Smooth muscle cell of the brain vasculature (primary cell): ENCODE data around the gene IMPG2.

Source experiments
- DNase-seq: peaks from one replicate; pipeline ENCODE4 v3.0.0-alpha.2; 2012; ENCODE audit warnings: low read depth, low spot score

IMPG2 gene

GRCh38 chr3:101240719-101241399 is 79.5 kb downstream of the IMPG2 start:
- no peak for DNase-seq

GRCh38 chr3:101235048-101235447 is 85.3 kb downstream of the IMPG2 start:
- DNase-seq, result no peak

DNA sequence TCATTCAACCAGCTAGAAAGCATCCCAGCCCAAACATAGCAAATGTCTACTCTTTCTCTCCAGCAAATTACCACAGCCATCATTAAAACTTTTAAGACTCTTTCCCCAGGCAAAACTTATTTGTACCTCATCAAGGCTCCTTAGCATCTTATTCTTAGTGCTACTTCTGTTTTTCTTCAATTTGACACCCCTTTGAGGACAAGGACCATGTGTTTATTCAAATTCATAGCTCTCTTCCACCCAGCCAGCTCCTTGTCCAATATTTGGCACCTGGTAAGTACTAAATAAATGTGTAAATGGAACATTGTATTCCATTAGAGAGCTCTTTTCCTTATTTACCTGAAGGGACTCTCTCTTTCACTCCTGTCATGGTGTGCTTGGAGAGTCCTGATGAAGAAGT is 89.8 kb downstream of the IMPG2 start:
- no peak for DNase-seq

- DNase-seq, result no peak
Measured at GRCh38 chr3:101229681-101230080, 90.7 kb downstream of the IMPG2 start.

DNA sequence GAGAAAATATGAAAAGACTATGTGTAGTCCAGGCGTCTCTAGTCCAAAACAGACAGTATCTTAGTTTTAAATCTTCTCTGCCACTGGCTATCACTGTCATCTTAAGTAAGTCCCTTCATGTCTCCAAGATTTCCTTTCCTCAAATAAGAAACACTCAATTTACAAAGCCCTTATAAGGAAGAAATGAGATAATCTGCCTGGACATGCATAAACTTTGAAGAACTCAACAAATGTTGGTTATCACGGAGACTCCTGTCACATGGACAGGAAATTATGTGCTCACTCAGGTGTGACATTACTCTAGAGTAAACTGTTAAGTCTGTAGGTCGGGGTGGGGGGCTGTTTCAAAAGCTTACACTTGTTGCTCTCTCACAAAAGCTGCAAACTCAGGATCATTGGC is 91.9 kb downstream of the IMPG2 start:
- no peak for DNase-seq

- DNase-seq, result no peak
Measured at GRCh38 chr3:101224739-101225138, 95.6 kb downstream of the IMPG2 start.

DNA sequence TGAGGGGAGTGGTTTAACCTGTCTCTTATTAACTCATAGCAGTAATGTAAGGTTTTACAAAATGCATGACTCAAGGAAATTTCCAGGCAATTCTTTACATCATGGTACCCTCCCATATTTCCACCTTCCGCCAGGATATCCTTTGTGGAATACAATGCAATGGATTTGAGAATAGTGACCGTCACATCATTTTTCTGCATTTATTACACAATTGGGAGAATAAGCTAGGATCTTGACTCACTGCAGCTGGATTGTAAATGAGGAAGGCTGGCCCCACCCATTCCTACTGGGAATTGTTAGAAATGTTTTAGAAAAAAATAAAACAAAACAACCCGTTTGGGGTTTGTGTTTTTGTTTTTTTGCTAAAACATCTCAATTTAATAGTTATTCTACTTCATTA is 97.4 kb downstream of the IMPG2 start:
- DNase-seq, result no peak

DNA sequence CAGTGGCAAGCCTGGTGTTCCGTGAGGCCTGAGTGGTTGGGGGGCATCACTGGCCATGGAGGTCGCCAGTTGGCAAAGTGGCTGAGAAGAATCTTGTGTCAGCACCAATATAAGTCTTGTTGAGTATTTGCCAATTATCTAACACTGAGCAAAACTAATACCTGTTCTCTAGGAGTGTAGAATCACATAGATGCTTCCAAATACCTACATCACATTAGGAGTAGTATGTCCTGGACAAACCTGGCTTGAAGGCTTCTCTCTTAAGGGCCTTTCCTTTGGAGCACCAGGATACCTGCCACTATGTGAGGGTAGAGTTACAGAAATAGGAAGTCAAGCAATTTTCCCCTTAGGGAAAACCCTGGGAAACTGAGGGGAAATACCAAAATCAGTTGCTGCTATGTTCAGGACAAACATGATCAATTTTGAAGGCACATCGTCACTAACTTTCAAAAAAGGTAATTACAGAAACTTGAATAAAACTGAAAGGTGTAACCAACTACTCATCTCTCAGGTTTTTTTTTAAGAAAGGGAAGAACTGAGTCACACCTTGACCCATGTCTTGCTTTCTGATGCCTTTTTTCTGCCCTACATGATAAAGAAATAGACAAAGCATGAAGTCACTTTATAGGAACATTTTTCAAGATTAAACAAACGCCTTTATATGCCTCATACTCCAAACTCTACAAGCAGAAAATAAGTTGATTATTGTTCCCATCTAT is 100.4 kb downstream of the IMPG2 start:
- DNase-seq, result no peak

GRCh38 chr3:101217472-101218245 is 102.7 kb downstream of the IMPG2 start:
- DNase-seq, result no peak

- no peak for DNase-seq
Measured at GRCh38 chr3:101216710-101217465, 103.5 kb downstream of the IMPG2 start.

GRCh38 chr3:101212730-101213129 is 107.6 kb downstream of the IMPG2 start:
- no peak for DNase-seq

DNA sequence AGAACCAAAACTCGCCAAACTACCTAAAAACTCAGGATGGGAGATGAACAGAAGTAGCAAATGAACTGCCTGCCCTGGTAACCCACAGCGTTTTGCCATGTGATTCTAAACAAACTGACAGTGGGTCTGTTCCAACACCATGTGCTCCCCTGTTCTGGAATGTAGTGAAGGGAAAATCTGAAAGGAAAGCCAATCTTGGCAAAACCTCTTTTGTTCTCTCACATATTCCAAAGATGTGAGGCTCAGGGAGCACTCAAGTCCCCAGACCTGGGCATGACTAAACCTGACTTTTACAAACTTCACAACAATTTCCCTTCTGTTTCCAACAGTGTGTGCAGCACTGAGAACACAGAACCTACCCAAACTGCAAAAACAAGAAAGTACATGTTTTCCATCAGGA is 116.1 kb downstream of the IMPG2 start:
- no peak for DNase-seq

GRCh38 chr3:101203411-101203810 is 117.0 kb downstream of the IMPG2 start:
- no peak for DNase-seq

- DNase-seq, result no peak
Measured at GRCh38 chr3:101202640-101203039, 117.7 kb downstream of the IMPG2 start.

- no peak for DNase-seq
Measured at GRCh38 chr3:101200461-101200860, 119.9 kb downstream of the IMPG2 start.

DNA sequence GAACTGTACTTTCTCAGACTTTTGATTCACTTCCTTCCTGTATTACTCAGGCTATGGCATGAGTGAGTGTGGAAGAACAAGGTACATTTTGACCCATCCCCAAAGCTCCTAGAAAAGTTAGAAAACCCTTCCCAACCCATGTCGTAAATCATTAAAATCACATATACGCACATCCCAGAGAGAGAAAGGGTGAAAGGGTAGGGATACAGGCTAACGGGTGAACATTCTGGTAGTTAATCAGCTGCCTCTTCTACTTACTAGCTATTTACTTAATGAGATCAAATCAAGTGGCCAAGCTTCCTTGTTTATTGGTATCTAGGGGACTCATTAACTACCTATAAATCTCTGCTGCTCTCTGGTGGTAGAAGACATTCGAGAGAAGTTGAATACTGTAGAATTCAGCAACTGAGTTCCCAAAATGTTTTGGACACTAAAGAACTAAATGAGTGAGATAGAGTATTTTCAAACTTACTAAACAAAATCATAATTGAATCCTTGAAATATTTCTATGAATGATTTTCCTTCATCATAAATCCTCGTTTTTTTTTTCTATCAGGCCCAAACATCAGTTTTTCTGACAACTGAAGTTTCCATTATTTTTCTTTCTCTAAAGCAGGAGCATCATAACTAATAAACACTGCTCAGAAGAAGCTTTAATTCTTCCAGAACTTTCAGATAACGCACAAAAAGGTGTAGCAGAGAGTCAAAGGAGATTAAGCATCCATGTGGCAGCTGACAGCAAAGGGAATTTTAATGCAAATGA is 124.2 kb downstream of the IMPG2 start:
- peak; percentile 23 for DNase-seq

DNA sequence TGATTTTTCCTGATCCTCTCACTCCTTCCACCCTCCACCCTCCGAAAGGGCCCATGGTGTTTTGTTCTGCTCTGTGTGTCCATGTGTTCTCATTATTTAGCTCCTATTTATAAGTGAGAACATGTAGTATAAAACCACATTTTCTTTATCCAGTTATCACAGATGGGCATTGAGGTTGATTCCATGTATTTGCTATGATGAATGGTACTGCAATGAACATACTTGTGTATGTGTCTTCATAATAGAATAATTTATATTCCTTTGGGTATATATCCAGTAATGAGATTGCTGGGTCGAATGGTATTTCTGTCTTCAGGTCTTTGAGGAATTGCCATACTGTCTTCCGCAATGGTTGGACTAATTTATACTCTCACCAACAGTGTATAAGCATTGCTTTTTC is 126.0 kb downstream of the IMPG2 start:
- no peak for DNase-seq

DNA sequence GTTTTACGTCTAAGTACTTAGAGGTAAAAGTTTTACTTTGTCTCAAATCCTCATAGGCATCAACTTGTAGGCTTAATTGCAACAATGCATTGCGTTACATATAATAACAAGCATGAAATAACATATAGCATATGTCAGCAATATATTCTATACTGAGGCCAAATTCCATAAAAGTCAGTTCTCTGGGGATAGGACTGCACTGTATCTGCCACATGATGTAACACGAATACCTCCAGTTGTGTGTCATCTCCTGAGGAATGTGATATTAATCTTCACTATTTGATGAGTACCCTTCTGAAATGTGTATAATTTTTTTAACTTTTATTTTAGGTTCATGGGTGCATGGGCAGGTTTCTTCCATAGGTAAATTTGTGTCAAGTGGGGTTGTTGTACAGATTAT is 126.4 kb downstream of the IMPG2 start:
- no peak for DNase-seq

DNA sequence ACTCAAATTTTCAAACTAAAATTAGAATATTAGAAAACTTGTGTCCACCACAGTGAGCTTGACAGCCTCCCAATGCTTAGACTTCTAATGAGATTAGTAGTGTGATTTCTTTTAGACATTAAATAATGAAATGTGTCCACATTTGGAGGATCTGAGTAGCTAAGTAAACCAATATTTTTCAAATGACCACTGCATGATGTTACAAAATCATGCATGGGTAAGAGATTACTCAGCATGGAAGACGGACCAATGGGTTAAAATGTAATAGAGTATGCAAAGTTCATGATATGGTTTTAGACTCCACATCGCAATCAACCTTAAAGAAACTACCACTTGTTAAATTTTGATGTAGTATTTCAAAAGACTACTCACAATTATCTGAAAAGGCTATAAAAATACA is 130.6 kb downstream of the IMPG2 start:
- DNase-seq, result no peak

- no peak for DNase-seq
Measured at GRCh38 chr3:101189176-101189575, 131.2 kb downstream of the IMPG2 start.

GRCh38 chr3:101185341-101185740 is 135.0 kb downstream of the IMPG2 start:
- no peak for DNase-seq
